ENCODE measurements around the gene KCNIP4. TPM values are rescaled to one million over a fixed set of nuclear protein-coding genes. Genes with fewer than 3 reads are reported as not detected.

KCNIP4 gene
- total and polyA plus RNA-seq, 9 of the 15 experiments (the other 6 are each of a cell fraction or from before 2014, with no cell fraction given): 0.25 to 0.41 TPM; not detected in 7

DNA sequence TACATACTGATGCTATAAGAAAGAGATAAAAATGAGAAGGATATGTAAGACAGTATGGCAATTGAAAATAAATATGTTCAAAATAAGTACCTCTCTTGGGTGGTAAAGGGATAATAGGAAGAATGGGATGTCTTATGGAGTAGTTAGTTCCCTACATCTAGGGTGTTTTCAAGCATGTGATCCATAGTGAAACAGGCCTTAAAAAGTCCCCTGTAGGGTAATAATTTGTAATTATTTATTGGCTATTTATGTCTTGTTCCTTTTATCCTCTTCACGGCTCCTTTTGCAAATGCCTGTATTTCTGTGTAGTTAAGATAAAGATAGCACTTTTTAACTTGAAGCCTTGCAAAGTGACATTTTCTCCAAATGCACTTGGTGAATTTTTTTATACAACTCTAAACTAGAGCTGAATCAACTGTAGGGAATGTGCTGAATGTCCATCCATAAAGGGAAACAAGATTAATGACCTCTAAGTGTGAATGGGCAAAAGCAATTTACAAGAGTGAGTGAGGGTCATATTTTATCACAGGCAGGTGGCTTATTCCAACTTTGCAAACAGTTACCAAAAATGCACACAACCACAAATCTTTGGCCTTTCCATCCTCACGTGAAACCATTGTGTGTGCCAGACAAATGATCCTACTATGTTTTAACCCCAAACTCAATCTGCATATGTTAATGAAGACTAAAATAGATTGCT is 299.0 kb downstream of the KCNIP4 start:
- ATAC-seq (no peak), DNase-seq (ENCODE audit: extremely low read depth in 1 of 4, low spot score in 3 of 4) (no peak), FAIRE-seq (no peak)
- H4K20me1 ChIP-seq (replicated peaks; ENCODE audit: control insufficient read depth, insufficient read depth, low read length): no peaks in the 10 kb centered on the region
- TF ChIP-seq KDM2B (CRISPR knock-in tag; IDR thresholded peaks at IDR 0.05) (no peak), RBM22 (IDR thresholded peaks at IDR 0.05; ENCODE audit: low read depth, low read length, poor library complexity, severe bottlenecking) (no peak), ZNF146 (CRISPR knock-in tag; IDR thresholded peaks at IDR 0.05; ENCODE audit: unreplicated experiment) (no peak), SRSF3 (IDR thresholded peaks at IDR 0.05; ENCODE audit: insufficient read depth, low read length) (no peak), ZFP1 (CRISPR knock-in tag; IDR thresholded peaks at IDR 0.05) (no peak), SMAD3 (CRISPR knock-in tag; conservative IDR thresholded peaks at IDR 0.05) (no peak), PCBP1 (IDR thresholded peaks at IDR 0.05; ENCODE audit: low read depth, low read length, poor library complexity, severe bottlenecking) (no peak)
- TF ChIP-seq, protein P1, sequence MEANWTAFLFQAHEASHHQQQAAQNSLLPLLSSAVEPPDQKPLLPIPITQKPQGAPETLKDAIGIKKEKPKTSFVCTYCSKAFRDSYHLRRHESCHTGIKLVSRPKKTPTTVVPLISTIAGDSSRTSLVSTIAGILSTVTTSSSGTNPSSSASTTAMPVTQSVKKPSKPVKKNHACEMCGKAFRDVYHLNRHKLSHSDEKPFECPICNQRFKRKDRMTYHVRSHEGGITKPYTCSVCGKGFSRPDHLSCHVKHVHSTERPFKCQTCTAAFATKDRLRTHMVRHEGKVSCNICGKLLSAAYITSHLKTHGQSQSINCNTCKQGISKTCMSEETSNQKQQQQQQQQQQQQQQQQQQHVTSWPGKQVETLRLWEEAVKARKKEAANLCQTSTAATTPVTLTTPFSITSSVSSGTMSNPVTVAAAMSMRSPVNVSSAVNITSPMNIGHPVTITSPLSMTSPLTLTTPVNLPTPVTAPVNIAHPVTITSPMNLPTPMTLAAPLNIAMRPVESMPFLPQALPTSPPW (CRISPR knock-in tag; IDR thresholded peaks at IDR 0.05): no peak
- no peak overlapping the region for H3K9ac ChIP-seq (ENCODE audit: insufficient read depth in 1 of 2, low read depth in 2 of 2, low read length in 2 of 2)
- no peaks in the 10 kb centered on the region for H3K27me3 ChIP-seq (ENCODE audit: control insufficient read depth in 2 of 2, insufficient read depth in 2 of 2, low read length in 2 of 2)
- no peak overlapping the region for H3K4me2 ChIP-seq (ENCODE audit: insufficient read depth, low read length)
- H3K9me3 ChIP-seq (replicated peaks; ENCODE audit: control insufficient read depth, insufficient read depth, low read depth, low read length): no peaks in the 10 kb centered on the region; the same call in 1 of the 2 replicates
- in situ Hi-C loops (cut with MboI) (no loop called here), intact Hi-C loops (cut with micrococcal nuclease) (no loop called here)
- H3K4me1 ChIP-seq (replicated peaks in 1 of 2; ENCODE audit: control insufficient read depth in 2 of 2, insufficient read depth in 2 of 2, low read length in 2 of 2): no peaks in the 10 kb centered on the region
- no peaks in the 10 kb centered on the region for H3K36me3 ChIP-seq (ENCODE audit: control insufficient read depth, insufficient read depth, low read length)
- H3K27ac ChIP-seq (ENCODE audit: extremely low read depth, low read depth, low read length): no peak overlapping the region
- 0% methylated on average over 2 of the region's 2 CpGs for WGBS (ENCODE audit: insufficient coverage, low coverage, missing lambda C conversion rate)
- no peak overlapping the region for H3K4me3 ChIP-seq
- ChIA-PET POLR2A (no interaction called here), CTCF (ENCODE audit: low intra/inter-chr PET ratio) (no interaction called here)
- no TSS peak for BruUV-seq (replicated peaks)
- no peak overlapping the region for H2AFZ ChIP-seq (ENCODE audit: low read depth, low read length)
- no peaks in the 10 kb centered on the region for H3K79me2 ChIP-seq (ENCODE audit: control insufficient read depth, insufficient read depth, low read length)
- H3K9me1 ChIP-seq (ENCODE audit: control insufficient read depth, insufficient read depth, low read length): no peaks in the 10 kb centered on the region
